Measurements from ENCODE around the gene ANKRD65. TPM values are rescaled to one million over a fixed set of nuclear protein-coding genes. Genes with fewer than 3 reads are reported as not detected.
A peak's percentile ranks its signal among the peaks of the same experiment; 100 is the strongest.

Gene ANKRD65
- total RNA-seq, 1 donor from 2014 or later: 0.64 TPM

- FAIRE-seq (no peak), DNase-seq (ENCODE audit: low read depth) (peak; percentile 93)
- Histone ChIP-seq H4K20me1 (ENCODE audit: insufficient read depth, low read length) (peaks cover 54% of the 10 kb centered on the region), H2AFZ (ENCODE audit: low read depth, low read length) (peak within 1 kb of the TSS; percentile 70), H3K9me3 (ENCODE audit: insufficient read depth, low read depth, low read length) (no peaks in the 10 kb centered on the region), H3K4me1 (ENCODE audit: insufficient read depth, low read length) (peaks cover 32% of the 10 kb centered on the region), H3K36me3 (ENCODE audit: insufficient read depth, low read length) (peaks cover 30% of the 10 kb centered on the region), H3K27me3 (ENCODE audit: insufficient read depth, low read length) (no peaks in the 10 kb centered on the region), H3K27ac (ENCODE audit: low read depth, low read length) (peak within 1 kb of the TSS; percentile 78), H3K79me2 (ENCODE audit: insufficient read depth, low read length) (peaks cover 84% of the 10 kb centered on the region), H3K9ac (ENCODE audit: low read length) (peak within 1 kb of the TSS; percentile 95), H3K4me3 (ENCODE audit: insufficient read depth, low read depth, low read length) (peak within 1 kb of the TSS; percentile 90), H3K4me2 (ENCODE audit: low read length) (peak within 1 kb of the TSS; percentile 99)
- peaks cover 22% of the 10 kb centered on the region for H3K36me3 Mint-ChIP-seq (ENCODE audit: low read depth, unreplicated experiment)
- peaks cover 39% of the 10 kb centered on the region for H3K4me1 Mint-ChIP-seq (ENCODE audit: low read depth, unreplicated experiment)
- peak within 1 kb of the TSS; percentile 99 for H3K4me3 Mint-ChIP-seq (ENCODE audit: unreplicated experiment)
- TF ChIP-seq EZH2 (IDR thresholded peaks at IDR 0.05; ENCODE audit: insufficient read depth, low read length) (no peak), CTCF (IDR thresholded peaks at IDR 0.05; ENCODE audit: insufficient read depth, low read depth, low read length) (peak; percentile 15)
- H3K27me3 Mint-ChIP-seq (ENCODE audit: low read depth, unreplicated experiment): no peaks in the 10 kb centered on the region
- no peaks in the 10 kb centered on the region for H3K9me3 Mint-ChIP-seq (ENCODE audit: unreplicated experiment)
- peak within 1 kb of the TSS; percentile 96 for H3K27ac Mint-ChIP-seq (ENCODE audit: unreplicated experiment)
Observed at GRCh38 chr1:1399187-1399871, 21.7 kb downstream of the ANKRD65 start, which contains the start of gene CCNL2. Gene CCNL2 (minus strand): TSS chr1:1399335. CDS start chr1:1399306, 29 bp downstream.

- Mint-ChIP-seq H3K9me3 (ENCODE audit: unreplicated experiment) (no peaks in the 10 kb centered on the region), H3K27me3 (ENCODE audit: low read depth, unreplicated experiment) (no peaks in the 10 kb centered on the region), H3K36me3 (ENCODE audit: low read depth, unreplicated experiment) (peaks cover 22% of the 10 kb centered on the region), H3K4me3 (ENCODE audit: unreplicated experiment) (peak overlapping the region; percentile 99), H3K4me1 (ENCODE audit: low read depth, unreplicated experiment) (peaks cover 39% of the 10 kb centered on the region), H3K27ac (ENCODE audit: unreplicated experiment) (peak overlapping the region; percentile 96)
- DNase-seq (ENCODE audit: low read depth): no peak
- H3K9me3 ChIP-seq (ENCODE audit: insufficient read depth, low read depth, low read length): no peaks in the 10 kb centered on the region
- no peak for FAIRE-seq
- H3K27me3 ChIP-seq (ENCODE audit: insufficient read depth, low read length): no peaks in the 10 kb centered on the region
- H3K27ac ChIP-seq (ENCODE audit: low read depth, low read length): peak overlapping the region; percentile 78
- H3K4me2 ChIP-seq (ENCODE audit: low read length): peak overlapping the region; percentile 99
- peaks cover 59% of the 10 kb centered on the region for H4K20me1 ChIP-seq (ENCODE audit: insufficient read depth, low read length)
- peak overlapping the region; percentile 70 for H2AFZ ChIP-seq (ENCODE audit: low read depth, low read length)
- no peak for TF ChIP-seq CTCF (IDR thresholded peaks at IDR 0.05; ENCODE audit: insufficient read depth, low read depth, low read length)
- no peak for TF ChIP-seq EZH2 (IDR thresholded peaks at IDR 0.05; ENCODE audit: insufficient read depth, low read length)
- H3K36me3 ChIP-seq (ENCODE audit: insufficient read depth, low read length): peaks cover 34% of the 10 kb centered on the region
- peak overlapping the region; percentile 90 for H3K4me3 ChIP-seq (ENCODE audit: insufficient read depth, low read depth, low read length)
- peak overlapping the region; percentile 95 for H3K9ac ChIP-seq (ENCODE audit: low read length)
- peaks cover 32% of the 10 kb centered on the region for H3K4me1 ChIP-seq (ENCODE audit: insufficient read depth, low read length)
- peaks cover 88% of the 10 kb centered on the region for H3K79me2 ChIP-seq (ENCODE audit: insufficient read depth, low read length)
Observed at GRCh38 chr1:1398677-1399186, 22.3 kb downstream of the ANKRD65 start.

All from astrocyte (in vitro differentiated cells and primary cell).